Activated naive CD4-positive, alpha-beta T cell treated with anti-CD3 and anti-CD28 coated beads for 36 hours (primary cell): Measurements from ENCODE around the gene FARP1. TPM values are rescaled to one million over a fixed set of nuclear protein-coding genes. Genes with fewer than 3 reads are reported as not detected.

Experiments used
- CTCF ChIA-PET: fragments of 350-600 bp; sonication (Branson Sonifier 250); formaldehyde crosslinking; loops from one replicate; lab custom pipeline; 2021; ENCODE audit warnings: antibody characterized with exemption; lab: Charles Lee
- DNase-seq: peaks from one replicate; pipeline ENCODE4 v3.0.0-alpha.2; 2020
- H3K27ac Mint-ChIP-seq: one replicate; pipeline ENCODE4 v1.8.0; 2021; ENCODE audit warnings: mild to moderate bottlenecking, mixed read lengths
- H3K27me3 Mint-ChIP-seq: one replicate; pipeline ENCODE4 v1.8.0; 2021; ENCODE audit warnings: low read depth, mixed read lengths
- H3K36me3 Mint-ChIP-seq: one replicate; pipeline ENCODE4 v1.8.0; 2021; ENCODE audit warnings: low read depth, mixed read lengths
- H3K4me1 Mint-ChIP-seq: one replicate; pipeline ENCODE4 v1.8.0; 2021; ENCODE audit warnings: low read depth, mixed read lengths
- H3K4me3 Mint-ChIP-seq: one replicate; pipeline ENCODE4 v1.8.0; 2021; ENCODE audit warnings: mild to moderate bottlenecking, moderate library complexity, mixed read lengths
- H3K9me3 Mint-ChIP-seq: one replicate; pipeline ENCODE4 v1.8.0; 2021; ENCODE audit warnings: mixed read lengths
- intact Hi-C: fragments of 100-400 bp; cut with micrococcal nuclease; formaldehyde crosslinking; loops from one replicate; pipeline ENCODE4 v1.15.1; 2023
- microRNA-seq: library from miRNA; unstranded; fragments of <30 nt; microRNA quantifications from one replicate; pipeline ENCODE4 v1.2.0, GENCODE V29; 2022; ENCODE audit warnings: borderline microRNAs expressed, borderline replicate concordance
- total RNA-seq, 2 experiments: library from RNA; stranded (reverse); gene quantifications; one replicate each; pipeline ENCODE4 v1.2.3, GENCODE V29; 2021

Gene FARP1
- total RNA-seq, 2 experiments from 2014 or later, result 0.27 to 0.38 TPM

- no peak overlapping the region for H3K27ac Mint-ChIP-seq
- intact Hi-C loops, result no loop called here
- no peak for DNase-seq
- peaks cover 73% of the 10 kb centered on the region for H3K4me1 Mint-ChIP-seq
- CTCF ChIA-PET, result interaction anchor here (0.8 to 2.4 kb wide), 3 partner anchors 13 to 150 kb away, joined by 3 to 9 read pairs (median 4); no protein-coding TSS in a partner anchor
- peaks cover 18% of the 10 kb centered on the region for H3K36me3 Mint-ChIP-seq
- H3K27me3 Mint-ChIP-seq, result no peaks in the 10 kb centered on the region
- no peaks in the 10 kb centered on the region for H3K9me3 Mint-ChIP-seq
- H3K4me3 Mint-ChIP-seq, result no peak overlapping the region
Measured at GRCh38 chr13:98503175-98504028, 360.5 kb downstream of the FARP1 start.

DNA sequence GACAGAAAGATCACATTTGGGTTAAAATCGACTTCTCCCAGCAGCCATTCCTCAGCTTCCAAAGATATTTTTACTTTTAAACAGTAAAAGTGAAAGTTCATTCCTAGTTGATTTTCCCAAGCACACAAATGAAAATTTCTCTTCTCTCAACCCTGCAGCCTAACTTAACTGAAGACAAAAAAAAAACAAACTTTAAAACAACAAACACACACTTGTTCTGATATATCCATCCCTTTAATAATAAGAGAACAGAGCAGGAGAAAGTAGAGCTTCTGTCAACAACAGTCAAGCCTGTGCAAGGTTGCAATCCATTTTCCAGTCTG, 361.1 kb downstream of the FARP1 start:
- peaks cover 78% of the 10 kb centered on the region for H3K4me1 Mint-ChIP-seq
- peak overlapping the region; percentile 39 for H3K27ac Mint-ChIP-seq
- no peaks in the 10 kb centered on the region for H3K27me3 Mint-ChIP-seq
- intact Hi-C loops, result no loop called here
- H3K4me3 Mint-ChIP-seq, result no peak overlapping the region
- peaks cover 18% of the 10 kb centered on the region for H3K36me3 Mint-ChIP-seq
- no peak for DNase-seq
- H3K9me3 Mint-ChIP-seq, result no peaks in the 10 kb centered on the region
- CTCF ChIA-PET, result interaction anchor here (0.6 to 2.4 kb wide), 4 partner anchors 12 to 149 kb away, joined by 3 to 9 read pairs (median 4); no protein-coding TSS in a partner anchor

DNA sequence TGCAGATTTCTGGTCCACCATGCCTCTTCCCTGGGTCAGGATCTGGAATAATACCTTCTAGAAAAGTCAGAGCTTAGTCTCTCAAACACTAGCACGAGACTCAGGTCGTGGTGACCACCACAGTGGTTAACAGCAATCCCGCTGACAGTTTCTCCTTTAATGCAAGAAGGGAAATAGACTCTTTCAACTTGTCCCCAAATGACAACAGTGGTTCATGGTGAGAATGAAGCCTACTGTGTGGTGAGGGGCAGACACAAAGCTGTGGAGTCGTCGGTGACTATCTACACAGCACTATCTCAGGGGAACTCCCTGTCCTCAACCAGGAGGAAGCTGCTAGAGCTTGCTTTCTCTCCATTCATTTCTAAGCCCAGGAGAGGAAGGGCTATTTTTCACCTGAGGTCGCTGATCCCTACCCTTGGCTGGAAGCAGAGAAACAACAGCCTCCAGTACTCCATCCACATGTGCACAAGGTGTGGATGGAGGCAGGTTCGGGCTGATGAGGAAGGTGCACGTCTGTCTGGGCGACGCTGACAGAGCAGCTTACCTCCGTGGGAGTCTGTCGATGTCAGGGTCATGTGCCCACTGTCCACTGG, 361.6 kb downstream of the FARP1 start:
- Mint-ChIP-seq H3K27ac (peak overlapping the region; percentile 39), H3K9me3 (no peaks in the 10 kb centered on the region), H3K4me3 (no peak overlapping the region), H3K4me1 (peaks cover 81% of the 10 kb centered on the region), H3K36me3 (peaks cover 16% of the 10 kb centered on the region), H3K27me3 (no peaks in the 10 kb centered on the region)
- DNase-seq, result peak; percentile 60
- CTCF ChIA-PET, result interaction anchor here (0.6 to 2.4 kb wide), 4 partner anchors 11 to 149 kb away, joined by 3 to 9 read pairs (median 4); no protein-coding TSS in a partner anchor
- intact Hi-C loops, result no loop called here

Small RNA genes lying within 50 kb of the gene (microRNA-seq; reads per million reads assigned to microRNA genes)
- gene MIR3170, result not detected

Other genes starting within 250 kb of the FARP1 start
- gene IPO5, start 189.4 kb upstream of the FARP1 start, total RNA-seq, result 100 to 1,000 TPM; 254 to 257 TPM
- not detected for gene RNF113B, start 34.2 kb downstream of the FARP1 start, total RNA-seq